GM11168 (cell line): ENCODE data around the gene MTUS2.

Experiments used
- in situ Hi-C: fragments of 300-500 bp; cut with MboI; formaldehyde crosslinking; loops from one replicate; pipeline ENCODE4 v1.12.0; 2022; ENCODE audit warnings: low sequenced_read_pairs; ENCODE audit not compliant: unreplicated experiment

MTUS2 gene

DNA sequence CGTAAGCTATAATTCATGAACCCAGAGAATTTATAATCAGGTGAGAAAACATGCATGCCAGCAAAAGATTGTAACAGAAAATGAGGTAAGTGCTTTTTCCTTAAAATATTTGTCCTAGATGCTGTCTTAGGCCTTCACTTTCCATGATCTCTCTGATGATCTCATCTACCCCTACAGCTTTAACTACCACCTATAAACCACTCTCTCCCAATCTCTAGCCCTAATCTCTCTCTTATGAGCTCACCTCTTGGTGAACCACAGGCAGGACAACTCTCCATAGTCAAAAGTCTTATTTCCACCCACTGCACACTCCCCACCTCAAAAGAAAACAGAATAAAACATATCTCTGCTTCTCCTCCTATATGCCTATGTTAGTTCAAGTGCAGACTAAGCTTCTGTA is 638.3 kb downstream of the MTUS2 start:
- in situ Hi-C loops: no loop called here

DNA sequence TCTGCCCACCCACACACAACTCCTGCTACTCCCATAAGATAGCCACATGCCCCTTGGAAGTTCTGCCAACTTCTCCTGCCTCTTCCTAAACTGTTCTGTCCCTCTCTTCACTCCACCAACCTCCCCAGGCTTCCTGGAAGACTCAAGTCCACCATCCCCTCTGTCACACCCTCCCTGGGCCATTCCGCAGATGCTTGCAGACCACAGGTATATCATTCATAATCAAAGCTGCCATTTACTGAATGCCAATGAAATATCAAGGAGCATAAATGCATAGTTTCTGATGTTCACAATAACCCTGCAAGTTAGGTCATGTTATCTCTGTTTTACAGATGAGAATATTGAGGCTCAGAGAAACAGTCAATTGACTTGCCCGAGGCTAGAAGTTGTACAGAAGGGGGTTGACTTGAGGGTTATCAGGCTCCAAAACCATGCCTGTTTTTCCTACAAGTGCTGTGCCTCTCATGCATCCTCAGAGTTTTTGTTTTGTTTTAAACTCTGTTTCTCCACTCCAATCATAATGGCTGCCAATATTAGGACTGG is 639.7 kb downstream of the MTUS2 start:
- in situ Hi-C loops: no loop called here

DNA sequence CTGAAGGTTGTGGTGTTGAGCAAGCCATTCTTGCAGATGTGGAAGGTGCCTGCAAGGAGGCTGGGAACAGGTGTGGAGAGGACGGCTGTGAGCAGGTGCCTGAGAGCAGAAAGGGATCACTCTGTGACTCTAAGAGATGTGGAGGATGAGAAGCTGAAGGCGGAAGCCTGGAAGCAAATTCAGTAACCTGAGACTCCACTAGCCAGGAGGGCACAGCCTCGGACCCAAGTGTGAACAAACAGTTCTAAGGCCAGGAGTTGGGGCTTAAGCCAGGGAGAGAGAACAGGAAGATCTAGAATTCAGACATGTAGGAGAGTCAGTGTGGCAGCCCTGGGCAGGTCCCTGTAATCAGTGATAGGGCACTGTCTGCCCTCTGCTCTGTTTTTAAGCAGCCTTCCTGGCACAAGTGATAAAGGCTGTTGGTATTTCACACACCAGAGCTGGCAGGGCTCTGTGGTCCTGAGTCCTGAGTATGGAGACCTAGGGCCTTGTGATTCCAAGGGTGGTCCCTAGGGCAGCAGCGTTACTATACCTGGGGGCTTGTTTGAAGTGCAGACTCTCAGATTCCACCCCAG is 644.1 kb downstream of the MTUS2 start:
- in situ Hi-C loops: no loop called here

DNA sequence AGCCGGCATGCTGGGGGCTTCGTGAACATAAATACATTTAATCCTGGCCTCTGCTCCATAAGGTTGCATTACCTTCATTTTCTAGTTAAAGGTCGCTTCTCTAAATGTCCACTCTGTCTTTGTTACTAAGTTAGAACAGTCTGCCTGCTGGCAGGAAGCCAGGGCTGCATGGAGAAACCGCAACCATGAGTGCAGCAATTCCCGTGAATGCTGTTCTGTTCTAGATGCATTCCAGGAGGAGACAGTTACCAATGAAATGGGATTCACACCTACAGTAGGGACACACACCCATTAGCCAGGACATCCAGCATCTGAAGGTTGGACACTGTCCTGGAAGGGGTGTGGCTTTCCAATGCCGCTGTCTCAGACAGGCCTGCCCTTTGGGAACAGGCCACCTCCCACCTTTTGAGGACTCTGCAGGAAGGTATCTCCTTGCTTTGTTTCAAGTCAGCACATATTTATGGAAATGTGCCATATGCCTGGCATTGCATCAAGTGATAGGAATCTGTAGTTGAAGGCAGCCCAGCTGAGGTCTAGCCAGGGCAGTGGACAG is 645.7 kb downstream of the MTUS2 start:
- in situ Hi-C loops: no loop called here

DNA sequence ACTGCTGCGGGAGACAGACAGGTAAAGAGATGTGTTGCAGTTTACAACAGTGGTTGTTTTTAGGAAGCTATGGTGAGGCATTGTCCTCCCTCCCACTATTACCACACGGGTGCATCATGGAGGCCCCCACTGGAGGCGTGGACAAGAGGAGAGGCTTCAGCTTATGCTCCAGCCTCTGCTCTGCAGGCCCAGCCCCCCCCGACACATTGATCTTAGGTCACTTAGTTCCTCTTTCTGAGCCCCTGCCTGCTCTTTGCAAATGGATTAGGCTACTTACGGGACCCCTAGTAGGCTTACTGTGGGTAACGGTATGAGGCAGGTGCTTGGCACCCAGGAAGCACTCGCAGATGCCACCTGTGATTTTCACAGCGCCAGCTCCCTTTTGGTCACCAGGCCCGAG is 651.4 kb downstream of the MTUS2 start:
- in situ Hi-C loops: no loop called here

DNA sequence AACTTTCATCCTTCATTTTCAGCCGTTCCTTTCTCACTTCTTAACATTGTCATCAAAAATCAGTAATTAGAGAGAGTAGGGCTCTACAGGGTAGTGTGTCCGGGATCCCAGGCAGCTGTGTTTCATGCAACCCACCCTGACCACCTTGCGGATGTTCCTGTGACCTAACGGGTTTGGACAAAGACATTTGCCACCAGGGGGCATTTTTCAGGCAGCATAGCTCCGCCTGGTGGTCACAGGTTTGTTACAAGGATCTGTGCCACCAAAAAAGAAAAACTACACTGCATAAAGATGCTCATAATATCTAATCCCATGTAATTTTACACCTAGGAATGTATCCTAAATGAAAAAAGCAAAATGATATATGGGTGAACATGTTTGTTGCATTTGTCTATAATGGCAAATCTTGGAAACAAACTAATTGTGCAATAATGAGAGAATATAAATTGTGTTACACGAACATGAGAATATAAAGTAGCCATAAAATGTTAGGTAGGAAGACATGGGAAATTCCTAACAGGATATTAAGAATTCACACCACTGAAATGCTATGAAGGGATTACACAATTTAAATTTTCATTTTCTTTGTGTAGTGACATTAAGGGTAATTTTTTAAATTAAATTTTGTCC is 652.3 kb downstream of the MTUS2 start:
- in situ Hi-C loops: no loop called here

DNA sequence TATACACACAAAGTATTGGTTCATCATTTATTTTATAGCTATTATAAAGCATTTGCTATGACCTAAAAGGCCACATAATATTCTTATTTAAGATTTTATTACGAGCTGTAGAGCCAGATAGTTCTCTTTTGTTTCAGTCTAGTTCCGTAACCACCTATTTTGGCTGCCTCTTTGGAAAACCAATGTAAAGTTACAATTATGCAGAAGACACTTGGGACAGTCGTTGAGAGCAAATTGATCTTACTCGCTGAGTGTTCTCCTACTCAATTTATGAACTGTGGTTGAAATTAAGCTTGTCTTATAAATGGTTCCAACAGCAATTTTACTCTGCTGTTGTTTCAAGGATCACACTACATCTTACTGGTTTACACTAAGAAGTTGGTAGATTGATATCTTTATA is 653.0 kb downstream of the MTUS2 start:
- in situ Hi-C loops: no loop called here

DNA sequence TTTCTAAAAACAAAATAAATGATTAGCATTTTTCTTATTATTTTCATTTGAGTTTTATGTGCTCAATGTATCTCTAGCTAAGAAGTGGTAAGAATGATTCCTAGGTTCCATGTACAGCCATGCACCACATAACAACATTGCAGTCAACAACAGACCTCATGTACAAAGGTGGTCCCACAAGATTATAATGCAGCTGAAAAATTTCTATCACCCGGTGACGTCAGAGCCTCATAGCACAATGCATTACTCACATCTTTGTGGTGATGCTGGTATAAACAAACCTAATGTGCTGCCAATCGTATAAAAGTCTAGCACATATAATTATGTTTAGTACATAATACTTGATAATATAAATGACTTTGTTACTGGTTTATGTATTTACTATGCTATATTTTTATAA is 654.9 kb downstream of the MTUS2 start:
- in situ Hi-C loops: no loop called here

DNA sequence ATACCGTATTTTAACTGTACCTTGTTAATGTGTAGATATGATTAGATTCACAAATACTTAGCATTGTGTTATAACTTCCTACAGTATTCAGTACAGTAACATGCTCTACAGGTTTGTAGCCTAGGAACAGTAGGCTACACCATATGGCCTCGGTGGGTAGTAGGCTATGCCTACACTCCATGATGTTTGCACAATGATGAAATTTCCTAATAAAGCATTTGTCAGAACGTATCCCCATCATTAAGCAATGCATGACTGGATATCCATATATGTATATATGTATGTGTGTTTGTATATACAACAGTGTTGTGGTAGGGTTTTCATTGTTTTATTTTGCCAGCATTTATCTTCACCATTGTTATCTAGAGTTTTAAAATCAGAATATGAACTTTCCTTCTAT is 655.9 kb downstream of the MTUS2 start:
- in situ Hi-C loops: no loop called here

DNA sequence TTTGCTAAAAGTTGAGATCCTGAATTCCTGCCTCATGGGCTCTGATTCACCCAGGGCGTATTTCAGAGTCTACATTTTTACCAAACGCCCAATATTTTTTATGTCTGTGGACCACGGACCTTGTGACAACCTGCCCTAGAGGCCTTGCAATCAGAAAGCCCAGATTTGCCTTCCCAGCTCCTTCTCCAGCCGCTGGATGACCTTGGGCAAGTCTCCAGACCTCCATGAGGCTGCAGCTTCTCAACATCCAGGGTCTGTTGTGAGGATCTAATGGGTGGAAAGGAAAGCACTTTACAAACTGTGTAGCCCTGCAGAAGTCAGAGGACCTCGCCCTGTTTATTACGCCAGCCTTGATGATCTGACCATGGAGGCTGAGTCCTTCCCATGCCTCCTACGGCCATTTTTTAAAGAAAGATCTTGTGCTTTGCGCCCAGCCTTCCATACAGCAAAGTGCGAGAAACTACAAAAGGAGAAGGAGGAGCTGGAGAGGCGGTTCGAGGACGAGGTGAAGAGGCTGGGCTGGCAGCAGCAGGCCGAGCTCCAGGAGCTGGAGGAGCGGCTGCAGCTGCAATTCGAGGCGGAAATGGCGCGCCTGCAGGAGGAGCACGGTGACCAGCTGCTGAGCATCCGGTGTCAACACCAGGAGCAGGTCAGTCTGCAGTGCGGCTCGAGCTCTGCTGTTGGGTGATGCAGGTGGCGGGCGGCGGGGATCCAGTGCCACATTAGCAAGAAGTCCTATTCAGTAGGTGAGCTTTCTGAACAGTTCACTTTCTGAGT is 659.8 kb downstream of the MTUS2 start:
- in situ Hi-C loops: no loop called here

DNA sequence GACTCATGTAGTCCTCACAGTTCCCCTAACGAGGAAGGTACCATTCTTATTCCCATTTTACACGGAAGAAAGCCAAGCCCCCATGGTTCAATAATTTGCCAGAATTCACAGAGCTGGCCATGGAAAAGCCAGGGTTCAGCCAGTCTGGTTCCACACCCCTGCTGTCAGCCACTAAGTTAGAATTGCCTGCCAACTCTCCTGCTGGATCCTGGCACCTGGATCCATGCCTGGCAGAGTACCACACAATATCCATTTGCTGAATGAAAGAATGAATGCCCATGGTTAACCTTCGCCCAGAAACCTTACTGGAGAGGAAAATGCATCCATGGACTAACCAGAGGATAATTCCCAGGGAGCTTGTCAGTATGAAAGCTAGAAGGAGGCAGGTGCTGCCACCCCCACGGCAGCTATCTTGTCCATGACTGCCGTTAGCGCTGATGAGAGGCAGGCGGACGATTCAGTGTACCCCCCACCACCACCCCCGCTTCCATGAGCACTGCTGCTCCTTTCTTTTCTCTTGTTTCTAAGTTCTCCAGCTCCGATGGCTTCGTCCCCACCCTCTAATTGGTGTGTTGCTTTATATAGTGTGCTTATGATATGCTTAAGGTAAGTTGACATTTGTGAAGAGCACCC is 660.9 kb downstream of the MTUS2 start:
- in situ Hi-C loops: no loop called here

DNA sequence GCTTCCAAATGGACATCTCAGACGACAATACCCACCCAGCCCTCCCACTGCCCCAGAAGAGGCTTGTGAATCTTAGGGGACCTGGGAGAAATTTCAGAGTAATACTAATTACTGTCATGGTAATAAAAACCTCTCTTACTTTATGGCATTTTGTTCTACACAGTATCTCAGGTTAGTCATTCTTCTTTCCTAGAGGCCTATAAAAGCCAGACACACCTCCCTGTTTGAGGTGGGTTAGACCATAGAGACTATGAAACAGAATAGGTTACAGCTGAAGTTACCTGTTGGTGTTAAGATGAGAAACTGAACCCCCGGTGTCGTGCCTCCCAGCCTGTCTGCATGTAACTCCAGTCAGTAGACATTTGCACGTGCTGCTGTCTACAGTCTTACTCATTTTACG is 661.5 kb downstream of the MTUS2 start:
- in situ Hi-C loops: no loop called here

DNA sequence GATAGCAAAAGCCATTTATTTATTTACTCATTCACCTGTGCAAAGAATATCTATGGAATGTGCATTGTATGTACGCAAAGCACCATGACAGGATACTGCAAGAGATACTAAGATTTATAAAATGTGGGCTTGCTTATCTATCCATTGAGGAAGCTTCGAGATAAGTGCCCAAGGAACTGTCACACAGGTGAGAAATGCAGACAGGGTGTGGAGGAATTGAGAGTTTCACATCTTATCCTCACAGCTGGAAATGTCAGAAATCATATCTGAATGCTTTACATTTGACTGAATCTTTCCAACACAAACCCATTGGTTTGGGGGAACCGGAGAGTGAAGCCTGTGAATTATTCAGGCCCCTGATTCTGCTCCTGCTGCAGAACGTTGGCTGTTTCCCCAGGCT is 662.4 kb downstream of the MTUS2 start:
- in situ Hi-C loops: no loop called here

DNA sequence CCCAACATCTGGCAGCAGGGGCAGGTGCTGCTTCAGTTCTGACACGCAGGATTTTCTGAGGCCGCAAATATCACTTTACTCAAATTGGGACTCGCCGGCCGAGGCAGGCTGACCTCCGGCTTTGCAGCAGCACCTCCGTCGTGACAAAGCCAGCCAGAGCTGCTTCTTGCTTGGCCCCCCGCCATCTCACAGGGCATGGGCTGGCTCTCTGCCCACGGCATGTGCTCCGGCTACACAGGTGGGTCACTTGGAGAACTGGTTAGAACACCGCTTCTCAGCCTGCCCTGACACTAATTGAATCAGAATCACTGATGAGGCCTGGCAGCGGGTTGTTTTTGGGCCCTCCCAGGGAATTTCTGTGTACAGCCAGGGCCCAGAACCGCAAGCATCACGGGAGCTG is 663.1 kb downstream of the MTUS2 start:
- in situ Hi-C loops: no loop called here

DNA sequence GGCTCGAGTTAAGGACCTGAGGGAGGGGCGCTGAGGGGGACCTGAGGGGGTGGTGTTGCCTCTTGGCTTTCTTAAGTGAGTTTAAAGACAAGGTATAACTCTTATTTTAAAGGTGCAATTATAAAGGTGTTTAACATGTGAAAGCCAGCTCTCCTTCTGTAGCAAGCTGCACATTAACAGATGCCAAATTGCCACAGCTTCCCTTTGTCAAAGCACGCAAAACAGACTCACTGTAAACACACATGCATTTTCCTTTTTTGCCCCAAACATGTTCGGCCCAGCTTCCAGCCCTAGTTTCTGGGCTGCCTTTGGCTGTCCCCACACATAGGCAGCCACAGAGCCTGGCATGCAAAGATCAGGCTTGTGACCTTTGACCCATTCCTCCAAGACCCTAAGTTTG is 663.5 kb downstream of the MTUS2 start:
- in situ Hi-C loops: no loop called here

DNA sequence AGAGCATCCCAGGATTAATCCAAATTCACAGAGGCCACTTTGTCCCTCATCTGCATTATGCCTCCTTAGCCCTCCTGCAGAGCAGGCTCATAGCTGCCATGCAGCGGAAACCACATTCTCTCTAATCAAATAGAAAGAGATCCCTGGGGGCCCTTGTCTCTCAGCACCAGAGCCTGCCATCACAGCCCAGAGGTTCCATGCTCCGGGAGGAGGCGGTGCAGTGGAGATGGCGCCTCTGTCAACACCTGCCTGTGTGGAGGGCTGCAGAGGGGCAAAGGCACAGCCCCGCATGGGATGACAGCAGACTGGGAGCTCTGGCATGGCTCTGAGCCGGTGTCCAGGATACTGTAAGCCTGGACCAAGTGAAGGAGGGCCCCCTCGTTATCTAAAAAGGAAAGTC is 664.1 kb downstream of the MTUS2 start:
- in situ Hi-C loops: no loop called here

DNA sequence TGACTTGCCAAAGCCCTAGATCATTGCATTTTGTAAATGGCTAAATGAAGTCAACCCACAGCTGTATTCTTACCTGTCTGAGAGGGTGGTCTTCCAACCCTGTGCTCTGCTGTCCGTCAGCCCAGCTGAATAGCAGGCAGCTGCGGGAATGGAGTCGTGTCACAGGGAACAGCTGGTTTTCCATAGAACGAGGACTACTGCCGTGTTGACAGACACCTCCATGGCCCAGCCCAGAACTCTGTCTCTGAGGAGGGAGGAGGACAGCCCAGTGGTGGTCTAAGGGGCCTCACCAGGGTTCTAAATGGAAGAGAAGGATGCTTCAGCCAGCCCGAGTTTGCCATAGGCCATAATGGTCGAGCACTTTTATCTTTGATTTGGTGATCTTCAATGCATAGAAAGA is 664.7 kb downstream of the MTUS2 start:
- in situ Hi-C loops: no loop called here

DNA sequence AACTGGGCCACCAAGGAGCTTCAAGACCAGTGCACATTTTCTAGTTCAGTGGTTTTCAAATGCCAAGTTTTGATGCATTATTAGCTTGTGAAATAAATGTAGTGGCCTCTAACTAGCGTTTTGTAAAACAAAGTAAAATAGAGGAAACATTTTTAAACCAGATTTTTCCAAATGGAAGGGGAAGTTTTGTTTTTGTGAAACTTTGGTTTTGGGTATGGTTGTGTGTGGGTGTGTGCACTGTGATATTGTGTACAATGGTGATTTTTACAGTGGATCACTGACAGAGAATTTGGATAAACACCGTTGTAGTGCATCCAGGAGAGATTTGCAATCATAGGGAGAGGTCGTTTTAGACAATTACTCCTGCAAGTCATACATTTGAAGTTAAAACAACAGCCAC is 666.4 kb downstream of the MTUS2 start:
- in situ Hi-C loops: no loop called here

DNA sequence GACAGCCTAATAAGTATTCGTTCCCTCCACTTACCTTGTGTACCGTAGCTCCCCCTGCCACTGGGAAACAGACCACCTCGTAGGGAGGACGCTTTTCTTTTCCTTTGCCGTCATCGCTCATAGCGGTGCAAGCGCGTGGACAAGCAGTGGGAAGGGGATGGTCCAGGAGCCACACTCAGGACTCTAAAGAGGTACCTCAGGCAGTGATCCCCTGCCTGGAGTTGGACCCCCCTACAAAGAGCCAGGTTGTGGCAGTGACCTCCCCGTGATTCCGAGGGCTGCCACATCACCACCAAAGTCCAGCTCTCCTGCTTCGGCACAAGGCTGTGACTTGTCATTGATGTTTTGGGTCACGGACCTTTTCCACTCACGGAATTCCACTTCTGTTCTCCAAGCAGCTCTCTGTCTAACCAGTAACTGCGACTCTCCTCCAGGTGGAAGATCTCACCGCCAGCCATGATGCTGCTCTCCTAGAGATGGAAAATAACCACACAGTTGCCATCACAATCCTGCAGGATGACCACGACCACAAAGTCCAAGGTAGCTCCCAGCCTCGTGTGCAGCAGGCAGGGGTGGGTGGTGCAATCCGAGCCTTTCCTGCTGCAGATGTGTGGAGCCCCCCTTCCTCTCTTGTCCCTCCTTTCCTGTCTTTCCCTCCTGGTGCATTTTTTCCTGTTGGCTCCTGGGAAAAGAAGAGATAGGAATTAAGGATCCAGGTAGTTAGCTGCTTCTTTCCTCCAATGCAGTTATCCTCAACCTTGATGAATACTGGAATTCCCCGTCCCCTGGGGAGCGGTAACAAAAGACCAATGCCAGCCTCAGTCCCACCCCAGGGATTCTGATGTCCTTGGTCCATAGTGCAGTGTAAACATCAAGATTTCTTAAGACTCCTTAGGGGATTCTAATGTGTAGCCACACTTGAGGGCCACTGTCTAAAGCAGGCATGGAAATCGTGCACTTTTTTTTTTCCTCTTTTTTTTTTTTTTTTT is 667.6 kb downstream of the MTUS2 start:
- in situ Hi-C loops: no loop called here
